OCI-LY3 (cell line): ENCODE data around the gene EXOC4.

Experiments used
- H2AFZ ChIP-seq: fragments of 200-600, 300-600 bp; shearing (Covaris generic); 2 replicates; pipeline ENCODE4 v1.6.0; 2014; ENCODE audit warnings: antibody characterized with exemption, low read depth, low read length
- H3K27ac ChIP-seq: fragments of 200-600, 300-600 bp; sonication (generic); 2 replicates; pipeline ENCODE4 v1.5.1; 2014; ENCODE audit warnings: mild to moderate bottlenecking, low read length, moderate library complexity, mixed read lengths
- H3K27me3 ChIP-seq: fragments of 200-600, 300-600 bp; sonication (generic); 2 replicates; pipeline ENCODE4 v1.6.1; 2014; ENCODE audit warnings: low read depth, low read length, mixed read lengths
- H3K36me3 ChIP-seq: fragments of 200-600, 300-600 bp; sonication (generic); replicated peaks from 2 replicates; pipeline ENCODE3; 2014; ENCODE audit warnings: low read depth, low read length, mixed read lengths
- H3K4me1 ChIP-seq: fragments of 300-600, 200-600 bp; sonication (generic); 2 replicates; pipeline ENCODE4 v1.6.1; 2014; ENCODE audit warnings: low read length, mixed read lengths
- H3K4me2 ChIP-seq: fragments of 200-600, 300-600 bp; sonication (generic); 2 replicates; pipeline ENCODE4 v1.6.1; 2014; ENCODE audit warnings: low read length, mixed read lengths
- H3K4me3 ChIP-seq: fragments of 300-600, 200-600 bp; sonication (generic); 2 replicates; pipeline ENCODE4 v1.5.1; 2014; ENCODE audit warnings: antibody characterized with exemption, mild to moderate bottlenecking, low read length, moderate library complexity
- H3K79me2 ChIP-seq: fragments of 300-600, 200-600 bp; shearing (Covaris generic); 2 replicates; pipeline ENCODE4 v1.6.1; 2014; ENCODE audit warnings: mild to moderate bottlenecking, low read length, mixed read lengths
- H3K9ac ChIP-seq: fragments of 300-600, 200-600 bp; shearing (Covaris generic); 2 replicates; pipeline ENCODE4 v1.6.0; 2014; ENCODE audit warnings: mild to moderate bottlenecking, low read length, moderate library complexity
- H3K9me3 ChIP-seq: fragments of 200-600, 300-600 bp; shearing (Covaris generic); 2 replicates; pipeline ENCODE4 v1.6.1; 2014; ENCODE audit warnings: low read length, mixed read lengths; ENCODE audit not compliant: insufficient read depth
- H4K20me1 ChIP-seq: fragments of 200-600, 300-600 bp; sonication (generic); 2 replicates; pipeline ENCODE4 v1.6.1; 2016; ENCODE audit warnings: low read length, mixed read lengths; ENCODE audit not compliant: insufficient read depth
- EZH2phosphoT487 ChIP-seq: fragments of 200-600 bp; shearing (Covaris generic); IDR thresholded peaks from 2 replicates; pipeline ENCODE4 v1.6.1; 2018; ENCODE audit warnings: antibody characterized with exemption, mixed run types, low read depth
- TF ChIP-seq, protein P1 (sequence below): fragments of 200-600, 300-600 bp; sonication (generic); IDR thresholded peaks from 2 replicates; pipeline ENCODE4 v1.5.1; 2014; ENCODE audit warnings: antibody characterized with exemption, low read length, low read depth

Gene EXOC4

DNA sequence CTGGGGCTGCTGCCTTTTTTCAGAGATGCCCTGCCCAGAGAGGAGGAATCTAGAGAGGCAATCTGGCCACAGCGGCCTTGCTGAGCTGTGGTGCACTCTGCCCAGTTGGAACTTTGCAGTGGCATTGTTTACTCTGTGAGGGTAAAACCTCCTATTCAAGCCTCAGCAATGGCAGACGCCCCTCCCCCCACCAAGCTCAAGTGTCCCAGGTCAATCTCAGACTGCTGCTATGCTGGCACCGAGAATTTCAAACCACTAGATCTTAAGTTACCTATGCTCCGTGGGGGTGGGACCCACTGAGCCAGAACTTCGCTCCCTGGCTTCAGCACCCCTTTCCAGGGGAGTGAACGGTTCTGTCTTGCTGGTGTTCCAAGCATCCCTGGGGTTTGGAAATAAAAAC lies 77.2 kb downstream of the EXOC4 start:
- TF ChIP-seq, protein P1, sequence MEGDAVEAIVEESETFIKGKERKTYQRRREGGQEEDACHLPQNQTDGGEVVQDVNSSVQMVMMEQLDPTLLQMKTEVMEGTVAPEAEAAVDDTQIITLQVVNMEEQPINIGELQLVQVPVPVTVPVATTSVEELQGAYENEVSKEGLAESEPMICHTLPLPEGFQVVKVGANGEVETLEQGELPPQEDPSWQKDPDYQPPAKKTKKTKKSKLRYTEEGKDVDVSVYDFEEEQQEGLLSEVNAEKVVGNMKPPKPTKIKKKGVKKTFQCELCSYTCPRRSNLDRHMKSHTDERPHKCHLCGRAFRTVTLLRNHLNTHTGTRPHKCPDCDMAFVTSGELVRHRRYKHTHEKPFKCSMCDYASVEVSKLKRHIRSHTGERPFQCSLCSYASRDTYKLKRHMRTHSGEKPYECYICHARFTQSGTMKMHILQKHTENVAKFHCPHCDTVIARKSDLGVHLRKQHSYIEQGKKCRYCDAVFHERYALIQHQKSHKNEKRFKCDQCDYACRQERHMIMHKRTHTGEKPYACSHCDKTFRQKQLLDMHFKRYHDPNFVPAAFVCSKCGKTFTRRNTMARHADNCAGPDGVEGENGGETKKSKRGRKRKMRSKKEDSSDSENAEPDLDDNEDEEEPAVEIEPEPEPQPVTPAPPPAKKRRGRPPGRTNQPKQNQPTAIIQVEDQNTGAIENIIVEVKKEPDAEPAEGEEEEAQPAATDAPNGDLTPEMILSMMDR, result no peak
- TF ChIP-seq EZH2phosphoT487, result no peak
- no peak overlapping the region for H3K9ac ChIP-seq
- H3K27me3 ChIP-seq, result no peaks in the 10 kb centered on the region
- no peaks in the 10 kb centered on the region for H3K4me1 ChIP-seq
- H3K27ac ChIP-seq, result no peak overlapping the region
- no peak overlapping the region for H3K4me3 ChIP-seq
- H3K79me2 ChIP-seq, result no peaks in the 10 kb centered on the region
- H3K9me3 ChIP-seq, result no peaks in the 10 kb centered on the region
- no peaks in the 10 kb centered on the region for H3K36me3 ChIP-seq
- H2AFZ ChIP-seq, result no peak overlapping the region
- H3K4me2 ChIP-seq, result no peak overlapping the region
- no peaks in the 10 kb centered on the region for H4K20me1 ChIP-seq

DNA sequence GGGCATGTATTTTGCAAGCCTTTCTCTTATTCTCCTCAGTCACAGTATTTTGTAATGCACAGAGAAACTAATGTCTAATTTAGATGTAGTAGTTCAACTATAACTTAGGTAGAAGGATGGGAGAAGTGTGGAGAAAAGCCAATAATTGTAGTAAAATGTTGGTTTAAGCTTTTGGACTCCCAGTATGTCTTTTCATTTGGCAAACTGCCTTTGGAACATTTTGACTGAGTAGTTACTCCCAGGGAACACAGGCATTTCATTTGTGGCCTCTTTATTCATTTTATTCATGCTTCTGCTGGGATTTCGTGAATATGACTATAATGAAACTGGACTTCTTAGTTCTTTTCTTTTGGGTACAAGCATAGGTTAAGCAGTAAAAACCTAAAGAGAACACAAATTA lies 79.0 kb downstream of the EXOC4 start:
- H3K4me3 ChIP-seq, result no peak overlapping the region
- no peaks in the 10 kb centered on the region for H3K79me2 ChIP-seq
- H3K27me3 ChIP-seq, result no peaks in the 10 kb centered on the region
- H2AFZ ChIP-seq, result no peak overlapping the region
- H3K36me3 ChIP-seq, result peaks cover 10% of the 10 kb centered on the region
- no peak overlapping the region for H3K9ac ChIP-seq
- H3K27ac ChIP-seq, result no peak overlapping the region
- no peaks in the 10 kb centered on the region for H3K9me3 ChIP-seq
- H3K4me2 ChIP-seq, result no peak overlapping the region
- no peaks in the 10 kb centered on the region for H3K4me1 ChIP-seq
- TF ChIP-seq, protein P1, result no peak
- no peak for TF ChIP-seq EZH2phosphoT487
- H4K20me1 ChIP-seq, result no peaks in the 10 kb centered on the region

DNA sequence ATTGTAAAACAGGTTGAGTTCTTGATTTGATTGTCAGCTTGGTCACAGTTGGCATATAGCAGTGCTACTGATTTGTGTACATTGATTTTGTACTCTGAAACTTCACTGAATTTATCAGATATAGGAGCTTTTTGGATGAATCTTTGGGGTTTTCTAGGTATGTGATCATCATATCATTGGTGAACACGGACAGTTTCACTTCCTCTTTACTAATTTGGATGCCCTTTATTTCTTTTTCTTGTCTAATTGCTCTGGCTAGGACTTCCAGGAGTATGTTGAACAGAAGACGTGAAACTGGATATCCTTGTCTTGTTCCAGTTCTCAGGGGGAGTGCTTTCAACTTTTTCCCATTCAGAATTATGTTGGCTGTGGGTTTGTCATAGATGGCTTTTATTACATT lies 86.9 kb downstream of the EXOC4 start:
- TF ChIP-seq, protein P1, result no peak
- TF ChIP-seq EZH2phosphoT487, result no peak

DNA sequence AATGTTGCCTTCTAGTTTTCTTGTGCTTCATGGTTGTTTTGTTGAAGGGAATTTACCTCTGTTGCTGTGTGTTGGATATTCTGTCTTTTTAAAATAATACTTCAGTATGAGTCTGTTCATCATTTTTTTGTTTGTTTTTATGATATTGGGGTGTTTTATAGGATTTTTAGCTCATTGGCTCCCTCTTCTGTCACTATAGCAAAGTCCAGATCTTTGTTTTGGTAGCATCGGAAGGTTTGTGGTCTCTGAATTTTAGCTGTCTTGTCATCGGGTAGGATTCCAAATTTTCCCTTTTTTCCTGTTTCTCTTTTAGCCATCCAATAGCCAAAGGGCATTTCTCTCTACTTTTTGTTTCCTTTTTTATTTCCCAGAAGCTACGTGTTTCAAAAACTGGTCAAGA lies 91.4 kb downstream of the EXOC4 start:
- H3K27ac ChIP-seq, result no peak overlapping the region
- TF ChIP-seq, protein P1, result peak; percentile 53
- TF ChIP-seq EZH2phosphoT487, result no peak
- 0 out of 2 replicates have a peak, but pooled peaks cover 3% of the 10 kb centered on the region for H4K20me1 ChIP-seq
- peaks cover 8% of the 10 kb centered on the region for H3K36me3 ChIP-seq
- H2AFZ ChIP-seq, result no peak overlapping the region
- no peak overlapping the region for H3K4me2 ChIP-seq
- H3K9me3 ChIP-seq, result 0 out of 2 replicates have a peak, but pooled peaks cover 3% of the 10 kb centered on the region
- H3K9ac ChIP-seq, result no peak overlapping the region
- no peaks in the 10 kb centered on the region for H3K27me3 ChIP-seq
- no peak overlapping the region for H3K4me3 ChIP-seq
- no peaks in the 10 kb centered on the region for H3K79me2 ChIP-seq
- H3K4me1 ChIP-seq, result peaks cover 3% of the 10 kb centered on the region

More for the DNA sequence above, 86.9 kb downstream of the EXOC4 start:
- no peak overlapping the region for H3K4me3 ChIP-seq
- H3K4me1 ChIP-seq, result no peaks in the 10 kb centered on the region
- H4K20me1 ChIP-seq, result 0 out of 2 replicates have a peak, but pooled peaks cover 3% of the 10 kb centered on the region
- H3K79me2 ChIP-seq, result no peaks in the 10 kb centered on the region
- no peak overlapping the region for H3K9ac ChIP-seq
- no peak overlapping the region for H3K27ac ChIP-seq
- H3K36me3 ChIP-seq, result peaks cover 20% of the 10 kb centered on the region
- H3K27me3 ChIP-seq, result no peaks in the 10 kb centered on the region
- 0 out of 2 replicates have a peak, but pooled peaks cover 3% of the 10 kb centered on the region for H3K9me3 ChIP-seq
- no peak overlapping the region for H3K4me2 ChIP-seq
- H2AFZ ChIP-seq, result no peak overlapping the region
